ENCODE results near the gene KBTBD6.

The KBTBD6 gene

DNA sequence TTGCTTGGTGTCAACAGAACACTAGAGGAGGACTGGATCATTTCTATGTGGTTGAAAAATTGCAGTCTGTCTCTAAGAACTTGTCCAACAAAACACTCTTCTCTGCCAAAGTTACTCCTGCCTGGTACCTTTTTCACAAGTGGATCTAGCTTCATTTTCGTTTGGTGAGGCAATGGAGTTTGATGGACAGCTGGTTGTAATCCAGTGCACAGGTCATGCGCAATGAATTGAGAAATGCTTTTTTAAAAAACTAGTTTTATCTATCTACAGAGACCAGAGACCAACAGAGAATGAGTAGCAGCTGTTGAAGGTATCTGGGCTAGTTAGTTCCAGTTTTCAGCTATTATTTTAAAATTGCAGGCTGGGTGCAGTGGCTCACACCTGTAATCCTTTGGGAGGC, 12.0 kb upstream of the KBTBD6 start:
- TF ChIP-seq, protein P1, sequence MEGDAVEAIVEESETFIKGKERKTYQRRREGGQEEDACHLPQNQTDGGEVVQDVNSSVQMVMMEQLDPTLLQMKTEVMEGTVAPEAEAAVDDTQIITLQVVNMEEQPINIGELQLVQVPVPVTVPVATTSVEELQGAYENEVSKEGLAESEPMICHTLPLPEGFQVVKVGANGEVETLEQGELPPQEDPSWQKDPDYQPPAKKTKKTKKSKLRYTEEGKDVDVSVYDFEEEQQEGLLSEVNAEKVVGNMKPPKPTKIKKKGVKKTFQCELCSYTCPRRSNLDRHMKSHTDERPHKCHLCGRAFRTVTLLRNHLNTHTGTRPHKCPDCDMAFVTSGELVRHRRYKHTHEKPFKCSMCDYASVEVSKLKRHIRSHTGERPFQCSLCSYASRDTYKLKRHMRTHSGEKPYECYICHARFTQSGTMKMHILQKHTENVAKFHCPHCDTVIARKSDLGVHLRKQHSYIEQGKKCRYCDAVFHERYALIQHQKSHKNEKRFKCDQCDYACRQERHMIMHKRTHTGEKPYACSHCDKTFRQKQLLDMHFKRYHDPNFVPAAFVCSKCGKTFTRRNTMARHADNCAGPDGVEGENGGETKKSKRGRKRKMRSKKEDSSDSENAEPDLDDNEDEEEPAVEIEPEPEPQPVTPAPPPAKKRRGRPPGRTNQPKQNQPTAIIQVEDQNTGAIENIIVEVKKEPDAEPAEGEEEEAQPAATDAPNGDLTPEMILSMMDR (IDR thresholded peaks at IDR 0.05): no peak

DNA sequence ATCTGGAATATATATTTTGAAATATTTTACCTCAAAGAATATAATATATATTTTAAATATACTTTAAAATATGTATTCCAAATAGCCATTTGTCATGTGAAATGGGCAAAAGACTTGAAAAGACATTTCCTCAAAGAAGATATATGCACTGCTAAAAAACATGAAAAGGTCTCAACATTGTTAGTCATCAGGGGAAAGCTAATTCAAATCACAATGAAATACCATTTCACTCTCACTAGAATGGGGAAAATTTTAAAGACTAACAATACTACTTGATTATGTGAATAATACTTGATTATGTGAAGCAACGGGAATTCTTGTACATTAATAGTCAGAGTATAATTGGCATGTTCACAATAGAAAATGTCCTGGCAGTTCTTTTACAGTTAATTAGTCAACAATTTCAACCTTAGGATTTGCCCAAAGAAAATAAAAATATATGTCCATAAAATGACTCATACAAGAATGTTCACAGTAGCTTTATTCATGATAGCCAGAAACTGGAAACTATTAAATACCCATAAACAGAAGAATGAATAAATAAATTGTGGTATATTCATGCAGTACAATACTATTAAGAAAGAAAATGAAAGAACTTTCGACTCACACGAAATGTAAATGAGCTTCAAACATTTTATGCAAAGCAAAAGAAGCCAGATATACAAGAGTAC, 6.8 kb upstream of the KBTBD6 start:
- TF ChIP-seq, protein P1 (IDR thresholded peaks at IDR 0.05): no peak

DNA sequence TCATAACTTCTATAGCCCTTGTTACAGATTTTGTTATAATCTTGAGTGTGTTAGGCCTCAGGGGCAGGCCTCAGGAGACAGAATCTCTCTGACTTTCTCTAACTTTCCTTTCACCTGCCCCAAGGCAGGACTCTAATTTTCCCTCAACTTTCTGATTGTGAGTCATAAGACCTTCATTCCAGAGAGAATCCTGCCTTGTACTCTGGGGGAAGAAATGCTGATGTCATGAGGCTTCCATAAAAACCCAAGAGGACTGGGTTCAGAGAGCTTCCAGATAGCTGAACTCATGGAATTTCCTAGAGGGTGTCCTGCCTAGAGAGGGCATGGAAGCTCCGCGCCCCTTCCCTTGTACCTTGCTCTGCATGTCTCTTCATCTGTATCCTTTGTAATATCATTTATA, 5.3 kb upstream of the KBTBD6 start:
- TF ChIP-seq, protein P1 (IDR thresholded peaks at IDR 0.05): no peak

DNA sequence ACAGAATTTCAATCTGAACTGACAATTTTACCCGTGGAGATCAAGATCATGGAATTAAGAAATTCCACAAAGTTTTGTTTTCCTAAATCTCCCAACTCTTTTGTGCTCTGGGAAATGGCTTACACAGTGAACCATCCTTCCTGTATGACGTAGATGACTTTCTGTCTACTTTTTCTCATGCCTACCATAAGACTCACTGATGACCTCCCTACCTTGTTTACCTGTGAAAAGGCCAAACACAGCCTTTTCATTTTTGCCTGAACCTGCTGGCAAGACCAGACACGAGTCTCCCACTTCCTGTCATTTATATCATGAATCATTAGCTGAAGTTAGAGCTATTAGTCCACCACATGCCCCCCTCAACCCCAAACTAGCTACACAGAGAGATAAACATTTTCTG, 4.6 kb upstream of the KBTBD6 start:
- TF ChIP-seq, protein P1 (IDR thresholded peaks at IDR 0.05): no peak

DNA sequence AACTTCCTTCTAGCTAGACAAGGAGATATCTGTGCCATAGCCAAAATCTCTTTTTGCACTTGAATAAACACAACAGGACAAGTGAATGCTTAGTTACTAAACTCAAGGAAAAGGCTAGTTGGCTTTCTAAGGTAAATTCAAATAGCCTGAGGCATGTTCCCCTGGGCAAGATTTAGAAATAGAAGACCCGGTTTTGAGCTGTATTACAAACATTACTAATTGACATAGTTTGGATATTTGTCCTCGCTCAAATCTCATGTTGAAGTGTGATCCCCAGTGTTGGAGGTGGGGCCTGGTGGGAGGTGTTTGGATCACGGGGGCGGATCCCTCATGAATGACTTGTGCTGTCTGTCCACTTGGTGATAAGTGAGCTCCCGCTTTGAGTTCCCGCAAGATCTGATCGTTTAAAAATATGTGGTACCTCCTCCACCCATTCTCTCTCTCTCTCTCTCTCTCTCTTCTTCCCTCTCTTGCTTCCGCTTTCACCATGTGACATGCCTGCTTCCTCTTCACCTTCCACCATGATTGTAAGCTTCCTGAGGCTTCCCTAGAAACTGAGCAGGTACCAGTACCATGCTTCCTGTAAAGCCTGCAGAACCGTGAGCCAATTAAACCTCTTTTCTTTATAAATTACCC, 3.9 kb upstream of the KBTBD6 start:
- TF ChIP-seq, protein P1 (IDR thresholded peaks at IDR 0.05): no peak

DNA sequence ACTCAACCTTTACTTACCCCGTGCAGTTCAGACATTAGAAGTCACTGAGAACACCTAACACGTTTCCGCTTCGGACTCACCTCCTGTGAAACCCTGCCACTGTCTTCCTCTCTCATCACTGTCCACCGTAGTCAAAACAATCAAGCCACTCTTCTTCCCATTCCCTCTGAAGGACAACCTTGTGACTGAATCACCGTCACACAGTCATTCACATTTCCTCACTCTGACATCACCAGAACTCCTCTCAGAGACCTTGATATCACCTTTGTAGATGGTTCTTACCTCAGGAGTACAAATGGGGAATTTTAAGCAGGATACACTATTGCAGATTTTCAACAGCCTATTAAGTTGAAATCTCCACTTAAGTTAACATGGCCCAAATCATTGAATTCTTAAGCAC, 1.3 kb upstream of the KBTBD6 start:
- TF ChIP-seq, protein P1 (IDR thresholded peaks at IDR 0.05): no peak

DNA sequence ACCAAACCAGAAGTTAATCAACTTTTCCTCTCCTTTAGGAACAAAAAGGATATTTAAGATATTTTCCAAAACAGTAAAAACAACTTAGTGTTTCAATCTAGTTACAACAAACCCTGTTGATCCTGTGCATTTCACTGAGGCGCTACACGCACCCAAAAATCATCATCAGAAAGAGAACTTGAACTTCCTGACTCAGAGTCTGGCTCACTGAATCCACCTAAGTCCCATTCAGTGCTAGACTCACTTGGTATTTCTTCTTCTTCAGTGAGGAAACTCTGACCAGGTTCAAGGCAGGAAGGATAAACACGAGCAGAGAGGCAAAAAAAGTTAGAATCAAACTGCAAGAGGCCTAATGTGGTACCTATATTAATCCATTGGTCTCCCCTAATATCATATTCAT, 2.2 kb downstream of the KBTBD6 start:
- TF ChIP-seq, protein P1 (IDR thresholded peaks at IDR 0.05): no peak
